Loucy (cell line): Measurements from ENCODE around the gene KCNJ5.

ENCODE experiments used
- H2AFZ ChIP-seq: fragments of 200-600 bp; sonication (generic); 2 replicates; pipeline ENCODE4 v1.6.0; 2016; ENCODE audit warnings: antibody characterized with exemption, mild to moderate bottlenecking, low read length, moderate library complexity
- H3F3A ChIP-seq: fragments of 200-600 bp; 2 replicates; pipeline ENCODE4 v1.6.0; 2016; ENCODE audit warnings: antibody characterized with exemption, low read depth, mild to moderate bottlenecking
- H3K27me3 ChIP-seq: fragments of 200-600 bp; sonication (generic); 2 replicates; pipeline ENCODE4 v1.6.1; 2014; ENCODE audit warnings: low read length, mild to moderate bottlenecking; ENCODE audit not compliant: insufficient read depth, poor library complexity, severe bottlenecking
- H3K36me3 ChIP-seq: fragments of 200-600 bp; sonication (generic); 2 replicates; pipeline ENCODE4 v1.6.1; 2016; ENCODE audit warnings: low read length; ENCODE audit not compliant: insufficient read depth
- H3K4me1 ChIP-seq: fragments of 200-600 bp; sonication (generic); 2 replicates; pipeline ENCODE4 v1.5.1; 2014; ENCODE audit warnings: low read length, mild to moderate bottlenecking; ENCODE audit not compliant: insufficient read depth, poor library complexity, severe bottlenecking
- H3K4me2 ChIP-seq: fragments of 200-600 bp; sonication (generic); 2 replicates; pipeline ENCODE4 v1.6.0; 2014; ENCODE audit warnings: antibody characterized with exemption, low read length, low read depth, mild to moderate bottlenecking; ENCODE audit not compliant: poor library complexity, severe bottlenecking
- H3K4me3 ChIP-seq: fragments of 200-600 bp; sonication (generic); 2 replicates; pipeline ENCODE4 v1.5.1; 2014; ENCODE audit warnings: low read length, mild to moderate bottlenecking, mixed read lengths; ENCODE audit not compliant: poor library complexity, severe bottlenecking
- H3K79me2 ChIP-seq: fragments of 200-600 bp; sonication (generic); 2 replicates; pipeline ENCODE4 v1.6.1; 2014; ENCODE audit warnings: low read length; ENCODE audit not compliant: insufficient read depth
- H3K9ac ChIP-seq: fragments of 200-600 bp; sonication (generic); 2 replicates; pipeline ENCODE4 v1.6.0; 2014; ENCODE audit warnings: mild to moderate bottlenecking, low read depth, low read length, moderate library complexity; ENCODE audit not compliant: poor library complexity, severe bottlenecking
- H3K9me2 ChIP-seq: fragments of 200-600 bp; sonication (generic); replicated peaks from 2 replicates; pipeline ENCODE4 v1.6.1; 2016; ENCODE audit warnings: low read depth, low read length, mixed read lengths
- H3K9me3 ChIP-seq: fragments of 200-600 bp; sonication (generic); 2 replicates; pipeline ENCODE4 v1.6.1; 2014; ENCODE audit warnings: mild to moderate bottlenecking, antibody characterized with exemption, low read length, low read depth; ENCODE audit not compliant: insufficient read depth
- H4K20me1 ChIP-seq: fragments of 200-600 bp; sonication (generic); 2 replicates; pipeline ENCODE4 v1.6.0; 2014; ENCODE audit warnings: antibody characterized with exemption, low read length, mild to moderate bottlenecking; ENCODE audit not compliant: insufficient read depth, poor library complexity, severe bottlenecking
- EZH2phosphoT487 ChIP-seq: fragments of 200-600 bp; IDR thresholded peaks from 2 replicates; pipeline ENCODE4 v1.6.1; 2018; ENCODE audit warnings: antibody characterized with exemption, mild to moderate bottlenecking, moderate library complexity, borderline replicate concordance
- TF ChIP-seq, protein P1 (sequence below): fragments of 200-600 bp; sonication (generic); conservative IDR thresholded peaks from 2 replicates; pipeline ENCODE4 v1.5.1; 2014; ENCODE audit warnings: mild to moderate bottlenecking, antibody characterized with exemption, low read length

Gene KCNJ5

DNA sequence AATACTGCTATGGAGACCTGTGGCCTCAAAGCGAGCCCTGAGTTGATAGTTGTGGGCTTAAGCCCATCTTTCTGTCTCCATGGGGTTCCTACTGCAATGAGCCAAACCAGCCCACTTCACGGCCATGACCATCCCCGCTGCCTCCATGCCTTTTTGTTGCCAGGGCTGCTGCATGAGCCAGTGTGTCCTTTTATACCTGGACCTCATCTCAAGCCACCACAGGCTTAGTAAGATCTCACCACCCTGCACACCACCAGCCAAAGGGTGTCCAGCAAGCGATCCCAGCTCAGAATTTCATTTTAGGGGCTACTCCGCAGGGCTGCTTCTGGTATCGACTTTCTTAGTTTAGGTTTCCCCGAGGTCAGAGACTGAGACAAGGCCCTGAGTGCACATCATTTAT is 43.2 kb downstream of the KCNJ5 start:
- no peaks in the 10 kb centered on the region for H3K27me3 ChIP-seq
- TF ChIP-seq EZH2phosphoT487, result no peak
- TF ChIP-seq, protein P1, sequence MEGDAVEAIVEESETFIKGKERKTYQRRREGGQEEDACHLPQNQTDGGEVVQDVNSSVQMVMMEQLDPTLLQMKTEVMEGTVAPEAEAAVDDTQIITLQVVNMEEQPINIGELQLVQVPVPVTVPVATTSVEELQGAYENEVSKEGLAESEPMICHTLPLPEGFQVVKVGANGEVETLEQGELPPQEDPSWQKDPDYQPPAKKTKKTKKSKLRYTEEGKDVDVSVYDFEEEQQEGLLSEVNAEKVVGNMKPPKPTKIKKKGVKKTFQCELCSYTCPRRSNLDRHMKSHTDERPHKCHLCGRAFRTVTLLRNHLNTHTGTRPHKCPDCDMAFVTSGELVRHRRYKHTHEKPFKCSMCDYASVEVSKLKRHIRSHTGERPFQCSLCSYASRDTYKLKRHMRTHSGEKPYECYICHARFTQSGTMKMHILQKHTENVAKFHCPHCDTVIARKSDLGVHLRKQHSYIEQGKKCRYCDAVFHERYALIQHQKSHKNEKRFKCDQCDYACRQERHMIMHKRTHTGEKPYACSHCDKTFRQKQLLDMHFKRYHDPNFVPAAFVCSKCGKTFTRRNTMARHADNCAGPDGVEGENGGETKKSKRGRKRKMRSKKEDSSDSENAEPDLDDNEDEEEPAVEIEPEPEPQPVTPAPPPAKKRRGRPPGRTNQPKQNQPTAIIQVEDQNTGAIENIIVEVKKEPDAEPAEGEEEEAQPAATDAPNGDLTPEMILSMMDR, result no peak

GRCh38 chr11:128934926-128935325 is 43.8 kb downstream of the KCNJ5 start:
- H3F3A ChIP-seq, result no peaks in the 10 kb centered on the region
- no peaks in the 10 kb centered on the region for H3K27me3 ChIP-seq
- H3K79me2 ChIP-seq, result no peaks in the 10 kb centered on the region
- no peaks in the 10 kb centered on the region for H4K20me1 ChIP-seq
- H3K9ac ChIP-seq, result no peak overlapping the region
- H3K4me2 ChIP-seq, result no peak overlapping the region
- TF ChIP-seq EZH2phosphoT487, result no peak
- TF ChIP-seq, protein P1, result no peak
- no peak overlapping the region for H2AFZ ChIP-seq
- no peak overlapping the region for H3K4me3 ChIP-seq
- H3K9me3 ChIP-seq, result no peaks in the 10 kb centered on the region
- no peaks in the 10 kb centered on the region for H3K36me3 ChIP-seq
- H3K9me2 ChIP-seq, result no peaks in the 10 kb centered on the region
- H3K4me1 ChIP-seq, result no peaks in the 10 kb centered on the region

More for the DNA sequence above, 43.2 kb downstream of the KCNJ5 start:
- H4K20me1 ChIP-seq, result no peaks in the 10 kb centered on the region
- no peaks in the 10 kb centered on the region for H3K4me1 ChIP-seq
- H3K9me3 ChIP-seq, result no peaks in the 10 kb centered on the region
- H3K9ac ChIP-seq, result no peak overlapping the region
- H3K36me3 ChIP-seq, result no peaks in the 10 kb centered on the region
- H3K4me2 ChIP-seq, result no peak overlapping the region
- H3F3A ChIP-seq, result no peaks in the 10 kb centered on the region
- H2AFZ ChIP-seq, result no peak overlapping the region
- H3K9me2 ChIP-seq, result no peaks in the 10 kb centered on the region
- no peak overlapping the region for H3K4me3 ChIP-seq
- H3K79me2 ChIP-seq, result no peaks in the 10 kb centered on the region

DNA sequence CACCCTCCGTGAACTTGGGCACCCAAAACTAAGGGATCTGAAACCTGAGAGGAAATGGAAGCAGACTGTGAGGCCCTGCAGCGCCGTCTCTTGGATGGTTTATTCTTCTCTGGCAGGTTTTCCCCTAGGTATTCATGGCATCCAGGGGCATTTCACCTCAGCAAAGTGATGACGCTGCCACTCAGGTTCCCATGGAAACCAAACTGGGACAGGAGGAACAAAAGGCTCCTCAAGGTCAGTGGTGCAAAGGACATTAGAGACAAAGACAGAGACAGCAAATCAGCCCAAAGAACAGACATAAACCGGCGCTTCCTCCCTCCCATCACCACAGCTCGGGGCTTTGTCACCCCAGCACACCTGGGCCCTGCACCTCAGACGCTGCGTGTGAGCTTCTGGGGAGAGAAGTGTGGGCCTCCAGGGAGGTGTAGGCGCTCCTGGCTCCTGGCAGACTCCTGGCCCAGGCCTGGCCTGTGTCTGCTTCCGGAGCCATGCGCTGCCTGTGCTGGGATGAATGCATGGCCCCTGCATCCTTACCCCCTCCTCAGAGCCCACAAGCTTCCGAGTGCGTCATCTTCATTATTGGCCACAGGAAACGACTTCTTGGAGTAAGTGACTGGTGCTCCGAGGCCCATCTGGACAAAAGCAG is 45.6 kb downstream of the KCNJ5 start:
- no peaks in the 10 kb centered on the region for H3K27me3 ChIP-seq
- no peaks in the 10 kb centered on the region for H4K20me1 ChIP-seq
- H3F3A ChIP-seq, result no peaks in the 10 kb centered on the region
- H3K4me3 ChIP-seq, result no peak overlapping the region
- H3K9me2 ChIP-seq, result no peaks in the 10 kb centered on the region
- no peaks in the 10 kb centered on the region for H3K36me3 ChIP-seq
- TF ChIP-seq, protein P1, result no peak
- TF ChIP-seq EZH2phosphoT487, result no peak
- no peak overlapping the region for H3K4me2 ChIP-seq
- H3K9ac ChIP-seq, result no peak overlapping the region
- no peaks in the 10 kb centered on the region for H3K79me2 ChIP-seq
- no peaks in the 10 kb centered on the region for H3K9me3 ChIP-seq
- H3K4me1 ChIP-seq, result no peaks in the 10 kb centered on the region
- no peak overlapping the region for H2AFZ ChIP-seq
